Esophagus squamous epithelium (tissue), 4 donors: Measurements from ENCODE around the gene CACTIN.

ENCODE experiments used
- CTCF ChIP-seq, 6 experiments: fragments of 450-650 bp in 4 of 6; fragments of 200-600 bp in 2 of 6; sonication (generic) in 2 of 6; IDR thresholded peaks; one replicate each; pipeline ENCODE4 v1.5.1; 2016 to 2019; ENCODE audit warnings: antibody characterized with exemption in 6 of 6, mild to moderate bottlenecking in 4 of 6, moderate library complexity in 4 of 6
- POLR2A ChIP-seq, 4 donors: fragments of 450-650 bp; IDR thresholded peaks; one replicate each; pipeline ENCODE4 v1.6.1; 2017; ENCODE audit warnings: antibody characterized with exemption in 4 of 4, mild to moderate bottlenecking in 4 of 4, moderate library complexity in 3 of 4

DNA sequence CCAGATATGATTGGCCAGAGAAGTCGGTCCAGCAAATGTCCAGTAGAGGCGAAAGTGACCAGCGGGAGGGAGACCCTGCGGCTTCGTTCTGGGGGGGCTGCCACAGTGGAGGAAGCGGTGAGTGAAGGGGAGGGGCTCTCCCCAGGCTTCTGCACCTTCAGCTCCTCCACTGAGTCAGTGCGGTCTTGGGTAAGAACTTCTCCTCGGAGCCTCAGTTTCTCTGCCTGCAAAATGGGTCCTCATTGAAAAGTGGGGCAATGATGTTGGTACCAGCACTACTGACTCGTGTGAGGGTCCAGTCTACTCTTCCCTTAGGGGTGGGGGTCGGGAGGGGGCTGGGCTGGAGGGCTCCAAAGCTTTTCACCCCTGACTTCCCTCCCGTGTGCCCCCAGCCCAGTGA, 37.2 kb downstream of the CACTIN start:
- TF ChIP-seq POLR2A (IDR thresholded peaks at IDR 0.05): no peak
- no peak for TF ChIP-seq CTCF (IDR thresholded peaks at IDR 0.05)
